GM23338 (cell line): ENCODE data around the gene CALCB.

Experiments
- EZH2phosphoT487 ChIP-seq: fragments of 200-600 bp; sonication (generic); IDR thresholded peaks from one replicate; pipeline ENCODE4 v1.8.1; 2018; ENCODE audit warnings: antibody characterized with exemption; ENCODE audit not compliant: unreplicated experiment
- POLR2AphosphoS5 ChIP-seq: IDR thresholded peaks from 2 replicates; pipeline ENCODE4 v1.6.1; 2016; ENCODE audit warnings: antibody characterized with exemption, low read depth
- TF ChIP-seq, protein P1 (sequence below), 2 experiments: fragments of 200-600 bp in 1 of 2; sonication (generic) in 1 of 2; conservative IDR thresholded peaks; 2 replicates each; pipeline versions ENCODE4 v1.5.1 to v1.6.1; 2016 to 2017; ENCODE audit warnings: antibody characterized with exemption in 2 of 2, low read depth in 2 of 2, mild to moderate bottlenecking in 2 of 2, moderate library complexity in 1 of 2
- TF ChIP-seq, protein P2 (sequence below): IDR thresholded peaks from one replicate; pipeline ENCODE4 v1.6.1; 2018; ENCODE audit warnings: antibody characterized with exemption; ENCODE audit not compliant: unreplicated experiment

DNA sequence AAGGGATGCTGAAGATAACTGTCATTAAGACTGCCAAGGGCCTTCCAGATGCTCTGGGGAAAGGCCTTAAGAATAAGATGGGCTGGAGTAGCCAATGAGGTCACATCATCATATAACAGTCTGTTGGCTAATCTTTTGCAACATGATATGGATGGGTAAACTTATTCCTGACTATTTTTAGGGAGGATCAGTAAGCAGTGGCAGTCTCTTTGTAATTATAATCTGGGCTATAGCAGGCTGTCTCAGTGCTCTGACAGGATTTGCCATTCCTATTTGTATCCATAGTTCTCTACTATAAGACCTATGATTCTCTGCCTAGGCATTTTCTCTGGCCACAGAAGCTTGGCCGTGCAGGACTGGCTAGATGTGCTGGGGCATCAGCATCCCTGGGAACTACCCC lies 16.1 kb upstream of the CALCB start:
- TF ChIP-seq EZH2phosphoT487: no peak
- TF ChIP-seq, protein P1, sequence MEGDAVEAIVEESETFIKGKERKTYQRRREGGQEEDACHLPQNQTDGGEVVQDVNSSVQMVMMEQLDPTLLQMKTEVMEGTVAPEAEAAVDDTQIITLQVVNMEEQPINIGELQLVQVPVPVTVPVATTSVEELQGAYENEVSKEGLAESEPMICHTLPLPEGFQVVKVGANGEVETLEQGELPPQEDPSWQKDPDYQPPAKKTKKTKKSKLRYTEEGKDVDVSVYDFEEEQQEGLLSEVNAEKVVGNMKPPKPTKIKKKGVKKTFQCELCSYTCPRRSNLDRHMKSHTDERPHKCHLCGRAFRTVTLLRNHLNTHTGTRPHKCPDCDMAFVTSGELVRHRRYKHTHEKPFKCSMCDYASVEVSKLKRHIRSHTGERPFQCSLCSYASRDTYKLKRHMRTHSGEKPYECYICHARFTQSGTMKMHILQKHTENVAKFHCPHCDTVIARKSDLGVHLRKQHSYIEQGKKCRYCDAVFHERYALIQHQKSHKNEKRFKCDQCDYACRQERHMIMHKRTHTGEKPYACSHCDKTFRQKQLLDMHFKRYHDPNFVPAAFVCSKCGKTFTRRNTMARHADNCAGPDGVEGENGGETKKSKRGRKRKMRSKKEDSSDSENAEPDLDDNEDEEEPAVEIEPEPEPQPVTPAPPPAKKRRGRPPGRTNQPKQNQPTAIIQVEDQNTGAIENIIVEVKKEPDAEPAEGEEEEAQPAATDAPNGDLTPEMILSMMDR (conservative IDR thresholded peaks at IDR 0.05; ENCODE audit: low read depth in 2 of 2): no peak
- TF ChIP-seq POLR2AphosphoS5: no peak
- TF ChIP-seq, protein P2, sequence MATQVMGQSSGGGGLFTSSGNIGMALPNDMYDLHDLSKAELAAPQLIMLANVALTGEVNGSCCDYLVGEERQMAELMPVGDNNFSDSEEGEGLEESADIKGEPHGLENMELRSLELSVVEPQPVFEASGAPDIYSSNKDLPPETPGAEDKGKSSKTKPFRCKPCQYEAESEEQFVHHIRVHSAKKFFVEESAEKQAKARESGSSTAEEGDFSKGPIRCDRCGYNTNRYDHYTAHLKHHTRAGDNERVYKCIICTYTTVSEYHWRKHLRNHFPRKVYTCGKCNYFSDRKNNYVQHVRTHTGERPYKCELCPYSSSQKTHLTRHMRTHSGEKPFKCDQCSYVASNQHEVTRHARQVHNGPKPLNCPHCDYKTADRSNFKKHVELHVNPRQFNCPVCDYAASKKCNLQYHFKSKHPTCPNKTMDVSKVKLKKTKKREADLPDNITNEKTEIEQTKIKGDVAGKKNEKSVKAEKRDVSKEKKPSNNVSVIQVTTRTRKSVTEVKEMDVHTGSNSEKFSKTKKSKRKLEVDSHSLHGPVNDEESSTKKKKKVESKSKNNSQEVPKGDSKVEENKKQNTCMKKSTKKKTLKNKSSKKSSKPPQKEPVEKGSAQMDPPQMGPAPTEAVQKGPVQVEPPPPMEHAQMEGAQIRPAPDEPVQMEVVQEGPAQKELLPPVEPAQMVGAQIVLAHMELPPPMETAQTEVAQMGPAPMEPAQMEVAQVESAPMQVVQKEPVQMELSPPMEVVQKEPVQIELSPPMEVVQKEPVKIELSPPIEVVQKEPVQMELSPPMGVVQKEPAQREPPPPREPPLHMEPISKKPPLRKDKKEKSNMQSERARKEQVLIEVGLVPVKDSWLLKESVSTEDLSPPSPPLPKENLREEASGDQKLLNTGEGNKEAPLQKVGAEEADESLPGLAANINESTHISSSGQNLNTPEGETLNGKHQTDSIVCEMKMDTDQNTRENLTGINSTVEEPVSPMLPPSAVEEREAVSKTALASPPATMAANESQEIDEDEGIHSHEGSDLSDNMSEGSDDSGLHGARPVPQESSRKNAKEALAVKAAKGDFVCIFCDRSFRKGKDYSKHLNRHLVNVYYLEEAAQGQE: no peak
